GM12874 (cell line): Measurements from ENCODE around the gene PTPRF.

Experiments
- TF ChIP-seq, protein P1 (sequence below): IDR thresholded peaks from 2 replicates; pipeline ENCODE4 v1.5.1; 2011; ENCODE audit warnings: low read depth, mild to moderate bottlenecking, control low read depth, low read length, moderate library complexity; ENCODE audit not compliant: insufficient read depth

Gene PTPRF

DNA sequence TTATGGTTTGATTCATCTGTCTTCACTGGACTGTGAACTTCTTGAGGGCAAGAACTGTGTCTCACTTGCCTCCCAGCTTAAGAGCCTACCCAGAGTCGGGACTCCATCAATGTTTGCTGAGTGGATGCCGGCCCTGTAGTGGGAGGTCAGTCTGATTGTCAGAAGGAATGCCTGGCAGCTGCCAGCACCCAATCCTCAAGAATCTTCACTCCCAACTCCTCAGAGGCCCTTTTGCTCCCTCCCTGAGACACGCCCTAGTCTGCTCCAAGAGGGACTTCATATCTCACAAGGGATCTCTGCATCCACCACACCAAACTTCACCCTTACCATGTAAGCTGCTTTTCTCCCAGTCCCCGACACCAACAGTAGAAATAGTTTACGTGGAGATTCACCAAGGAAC is 104.0 kb downstream of the PTPRF start:
- TF ChIP-seq, protein P1, sequence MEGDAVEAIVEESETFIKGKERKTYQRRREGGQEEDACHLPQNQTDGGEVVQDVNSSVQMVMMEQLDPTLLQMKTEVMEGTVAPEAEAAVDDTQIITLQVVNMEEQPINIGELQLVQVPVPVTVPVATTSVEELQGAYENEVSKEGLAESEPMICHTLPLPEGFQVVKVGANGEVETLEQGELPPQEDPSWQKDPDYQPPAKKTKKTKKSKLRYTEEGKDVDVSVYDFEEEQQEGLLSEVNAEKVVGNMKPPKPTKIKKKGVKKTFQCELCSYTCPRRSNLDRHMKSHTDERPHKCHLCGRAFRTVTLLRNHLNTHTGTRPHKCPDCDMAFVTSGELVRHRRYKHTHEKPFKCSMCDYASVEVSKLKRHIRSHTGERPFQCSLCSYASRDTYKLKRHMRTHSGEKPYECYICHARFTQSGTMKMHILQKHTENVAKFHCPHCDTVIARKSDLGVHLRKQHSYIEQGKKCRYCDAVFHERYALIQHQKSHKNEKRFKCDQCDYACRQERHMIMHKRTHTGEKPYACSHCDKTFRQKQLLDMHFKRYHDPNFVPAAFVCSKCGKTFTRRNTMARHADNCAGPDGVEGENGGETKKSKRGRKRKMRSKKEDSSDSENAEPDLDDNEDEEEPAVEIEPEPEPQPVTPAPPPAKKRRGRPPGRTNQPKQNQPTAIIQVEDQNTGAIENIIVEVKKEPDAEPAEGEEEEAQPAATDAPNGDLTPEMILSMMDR = no peak

DNA sequence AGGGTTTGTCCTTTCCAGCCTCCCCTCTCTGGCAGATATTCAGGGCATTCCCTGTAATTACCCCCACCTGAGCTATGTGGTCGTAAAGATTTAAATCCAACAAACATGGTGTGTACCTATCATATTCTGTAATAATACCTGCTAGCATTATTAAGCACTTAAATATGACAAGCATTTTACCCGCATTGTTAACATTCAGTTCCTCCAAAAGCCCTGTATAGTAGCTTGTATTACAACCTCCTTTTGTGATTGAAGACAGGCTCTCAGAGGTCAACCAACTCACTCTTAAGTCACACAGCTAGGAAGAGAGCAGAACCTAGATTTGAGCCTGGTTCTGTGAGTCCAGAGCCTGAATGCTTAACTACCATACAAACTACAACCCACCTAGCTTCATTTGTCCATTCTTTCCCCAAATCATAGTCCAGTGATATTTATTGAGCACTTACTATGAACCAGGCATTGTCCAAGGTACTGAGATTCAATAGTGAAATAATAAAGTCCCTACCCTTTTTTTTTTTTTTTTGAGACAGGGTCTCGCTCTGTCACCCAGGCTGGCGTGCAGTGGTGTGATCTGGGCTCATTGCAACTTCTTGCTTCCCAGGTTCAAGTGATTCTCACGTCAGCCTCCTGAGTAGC is 105.4 kb downstream of the PTPRF start:
- TF ChIP-seq, protein P1 = no peak

DNA sequence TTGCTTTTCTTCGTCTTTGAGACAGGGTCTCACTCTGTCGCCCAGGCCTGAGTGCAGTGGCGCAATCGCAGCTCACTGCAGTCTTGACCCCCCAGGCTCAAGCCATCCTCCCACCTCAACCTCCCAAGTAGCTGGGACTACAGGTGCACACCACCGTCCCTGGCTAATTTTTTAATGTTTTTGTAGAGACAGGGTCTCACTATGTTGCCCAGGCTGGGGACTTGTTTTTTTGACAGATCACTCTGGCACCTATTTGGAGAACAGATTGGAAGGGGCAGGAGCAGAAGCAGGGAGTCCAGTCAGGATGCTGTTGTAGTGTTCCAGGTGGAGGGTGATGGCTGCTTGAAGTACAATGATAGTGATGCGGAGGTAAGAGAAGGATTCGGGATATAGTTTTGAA is 106.6 kb downstream of the PTPRF start:
- TF ChIP-seq, protein P1 = no peak

DNA sequence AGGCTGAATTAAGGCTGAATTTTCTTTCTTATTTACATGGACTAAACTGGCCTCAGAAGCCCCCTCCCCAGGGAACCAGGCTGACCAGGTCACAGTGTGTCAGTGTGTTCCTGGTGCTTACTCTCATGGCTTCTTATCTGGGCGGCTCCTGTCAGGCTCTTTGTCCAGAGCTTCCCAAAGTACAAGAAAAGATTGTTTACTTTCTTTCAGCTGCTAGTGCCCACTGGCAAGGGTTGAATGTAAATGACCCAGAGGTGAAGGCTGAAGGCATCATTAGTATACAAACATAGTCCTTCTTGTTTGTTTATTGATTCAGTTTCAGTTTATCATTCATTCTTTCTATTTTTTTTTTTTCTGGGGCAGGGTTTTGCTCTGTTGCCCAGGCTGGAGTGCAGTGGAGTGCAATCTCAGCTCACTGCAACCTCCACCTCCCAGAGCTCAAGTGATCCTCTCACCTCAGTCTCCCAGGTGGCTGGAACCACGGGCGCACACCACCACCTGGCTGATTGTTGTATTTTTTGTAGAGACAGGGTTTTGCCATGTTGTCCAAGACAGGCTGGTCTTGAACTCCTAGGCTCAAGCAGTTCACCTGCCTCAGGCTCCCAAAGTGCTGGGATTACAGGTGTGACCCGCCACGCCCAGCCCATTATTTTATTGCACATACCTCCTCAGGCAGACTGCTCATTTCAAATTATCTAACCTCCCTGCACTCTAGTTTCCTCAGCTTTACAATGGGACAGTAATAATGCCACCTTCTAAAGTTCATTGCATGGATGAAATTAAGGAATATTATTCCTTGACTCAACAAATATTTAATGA is 109.5 kb downstream of the PTPRF start:
- TF ChIP-seq, protein P1 = no peak

DNA sequence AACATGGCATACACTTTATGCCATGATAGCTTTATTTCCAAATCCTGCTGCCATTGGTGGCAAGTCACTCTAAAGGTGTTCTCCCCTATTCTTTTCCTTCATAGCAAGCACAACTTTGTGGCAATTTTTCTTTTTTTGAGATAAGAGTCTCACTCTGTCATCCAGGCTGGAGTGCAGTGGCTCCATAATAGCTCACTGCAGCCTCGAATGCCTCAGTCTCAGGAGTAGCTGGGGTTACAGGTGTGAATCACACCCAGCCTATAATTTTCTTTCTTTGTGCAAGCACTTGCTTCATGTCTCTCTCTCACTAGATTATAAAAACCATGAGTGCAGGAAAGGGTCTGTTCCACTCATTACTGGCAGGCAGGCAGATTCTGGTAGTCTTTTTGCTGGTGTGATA is 113.9 kb downstream of the PTPRF start:
- TF ChIP-seq, protein P1 = no peak

DNA sequence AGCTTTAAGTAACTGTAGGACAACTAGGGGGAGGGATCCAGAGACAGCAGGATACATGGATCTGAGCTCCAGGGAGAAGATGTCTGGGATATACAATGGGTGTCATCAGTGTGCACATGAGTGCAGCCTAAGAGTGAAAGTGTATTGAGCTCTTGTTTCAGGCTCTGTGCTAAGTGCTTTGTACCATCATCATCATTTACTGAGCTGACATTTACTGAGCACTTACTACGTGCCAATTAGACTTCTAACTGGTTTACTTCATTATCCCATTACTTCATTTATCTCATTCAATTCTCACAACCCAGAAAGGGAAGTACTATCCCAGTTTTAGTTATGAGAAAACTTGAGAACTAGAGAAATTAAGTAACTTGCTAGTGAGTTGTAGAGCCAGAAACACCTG is 114.8 kb downstream of the PTPRF start:
- TF ChIP-seq, protein P1 = no peak

DNA sequence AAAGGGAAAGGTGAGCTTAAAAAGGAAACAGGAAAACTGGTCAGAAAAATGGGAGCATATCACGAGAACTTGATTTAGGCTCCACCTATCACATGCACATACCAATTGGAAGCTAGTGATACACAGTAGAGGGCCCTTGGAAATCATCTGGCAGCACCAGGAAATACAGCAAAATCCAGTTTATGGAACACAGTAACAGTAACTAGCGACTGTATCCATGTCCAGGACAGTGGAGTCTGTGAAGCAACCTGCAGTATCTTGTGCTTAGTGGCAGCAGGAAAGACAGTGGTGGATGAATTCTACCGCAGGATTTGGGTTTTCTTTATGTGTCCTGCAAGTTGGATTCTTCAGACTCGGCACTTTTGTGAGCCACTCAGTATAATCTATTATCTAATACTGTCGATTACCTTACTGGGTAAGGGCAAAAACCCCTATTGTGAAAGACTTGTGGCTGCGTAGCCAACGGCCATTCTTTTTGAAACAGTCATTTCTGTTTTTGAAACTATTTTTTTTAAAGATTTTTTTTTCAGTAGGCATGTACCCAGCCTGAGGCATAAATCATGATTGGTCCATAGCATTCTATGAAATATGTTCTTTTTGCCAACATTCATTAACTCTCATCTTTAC is 117.7 kb downstream of the PTPRF start:
- TF ChIP-seq, protein P1 = no peak
